Muscle layer of colon (tissue), 2 donors: ENCODE measurements around the gene RUFY4.
"Not testable (repeated sequence)": the region's sequence is repeated elsewhere in the genome, so short reads cannot be mapped to it uniquely, and the experiment has no call there.

ENCODE experiments used
- H3K27ac ChIP-seq: one replicate; pipeline ENCODE4 v1.7.0; 2013; ENCODE audit warnings: low read depth, mild to moderate bottlenecking, low read length, moderate library complexity
- H3K27me3 ChIP-seq, 2 donors: one replicate each; pipeline ENCODE4 v1.7.0; 2013; ENCODE audit warnings: low read length in 2 of 2, mild to moderate bottlenecking in 2 of 2; ENCODE audit not compliant: insufficient read depth in 2 of 2, control insufficient read depth in 1 of 2
- H3K36me3 ChIP-seq: one replicate; pipeline ENCODE4 v1.7.0; 2013; ENCODE audit warnings: mild to moderate bottlenecking, low read length; ENCODE audit not compliant: insufficient read depth
- H3K4me1 ChIP-seq: one replicate; pipeline ENCODE4 v1.7.0; 2013; ENCODE audit warnings: mild to moderate bottlenecking, low read length; ENCODE audit not compliant: insufficient read depth
- H3K4me3 ChIP-seq, 2 donors: one replicate each; pipeline ENCODE4 v1.7.0; 2013; ENCODE audit warnings: low read length in 2 of 2, low read depth in 1 of 2, mild to moderate bottlenecking in 1 of 2, moderate library complexity in 1 of 2
- H3K9ac ChIP-seq: one replicate; pipeline ENCODE4 v1.7.0; 2013; ENCODE audit warnings: low read length
- H3K9me3 ChIP-seq: one replicate; pipeline ENCODE4 v1.7.0; 2013; ENCODE audit warnings: mild to moderate bottlenecking, low read length
- donor health status: abdominal sarcoma.
- donor health status: Adenocarcinoma of cecum.

Gene RUFY4

DNA sequence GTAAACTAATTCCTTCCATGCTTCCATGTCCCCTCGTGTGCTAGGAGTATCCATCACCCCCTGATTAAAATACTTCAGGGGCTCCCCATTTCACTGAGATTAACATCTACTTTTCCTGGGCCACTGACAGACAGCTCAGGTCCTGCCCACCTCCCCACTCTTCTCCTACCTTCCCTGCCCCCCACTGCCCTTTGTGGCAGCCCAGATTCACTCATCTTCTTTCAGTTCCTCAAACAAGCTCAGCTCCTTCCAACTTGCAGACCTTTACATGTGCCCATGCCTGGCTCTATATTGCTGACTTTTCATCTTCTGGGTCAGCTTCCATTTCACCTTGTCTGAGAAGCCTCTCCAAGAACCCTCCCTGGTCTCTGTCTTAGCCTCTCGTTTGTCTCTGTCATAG, 12.0 kb downstream of the RUFY4 start:
- Histone ChIP-seq H3K9ac (no peak overlapping the region), H3K4me3 (no peak overlapping the region), H3K36me3 (no peaks in the 10 kb centered on the region), H3K4me1 (no peaks in the 10 kb centered on the region), H3K9me3 (no peaks in the 10 kb centered on the region), H3K27ac (no peak overlapping the region), H3K27me3 (no peaks in the 10 kb centered on the region)

DNA sequence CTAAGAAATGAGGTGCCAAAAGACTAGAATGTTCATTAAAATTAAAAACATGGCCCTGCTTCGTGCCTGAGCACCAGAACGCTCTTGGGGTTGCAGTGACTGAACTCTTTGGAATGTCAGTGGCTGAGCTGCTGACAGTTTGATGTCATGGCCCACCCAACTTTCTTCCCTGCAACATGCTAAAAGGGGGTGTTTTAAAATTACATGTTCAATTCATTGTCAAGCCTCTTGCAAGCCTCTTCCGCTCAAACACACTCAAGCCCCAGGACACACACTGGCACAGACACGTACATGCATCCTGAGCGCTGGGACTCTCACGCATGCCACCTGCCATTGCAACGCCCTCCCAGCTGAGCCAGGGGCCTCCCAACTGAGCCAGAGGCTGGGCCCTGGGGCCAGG, 12.6 kb downstream of the RUFY4 start:
- no peak overlapping the region for H3K9ac ChIP-seq
- no peak overlapping the region for H3K27ac ChIP-seq
- H3K27me3 ChIP-seq: no peaks in the 10 kb centered on the region
- H3K36me3 ChIP-seq: no peaks in the 10 kb centered on the region
- no peak overlapping the region for H3K4me3 ChIP-seq
- H3K4me1 ChIP-seq: no peaks in the 10 kb centered on the region
- H3K9me3 ChIP-seq: peaks cover 4% of the 10 kb centered on the region

DNA sequence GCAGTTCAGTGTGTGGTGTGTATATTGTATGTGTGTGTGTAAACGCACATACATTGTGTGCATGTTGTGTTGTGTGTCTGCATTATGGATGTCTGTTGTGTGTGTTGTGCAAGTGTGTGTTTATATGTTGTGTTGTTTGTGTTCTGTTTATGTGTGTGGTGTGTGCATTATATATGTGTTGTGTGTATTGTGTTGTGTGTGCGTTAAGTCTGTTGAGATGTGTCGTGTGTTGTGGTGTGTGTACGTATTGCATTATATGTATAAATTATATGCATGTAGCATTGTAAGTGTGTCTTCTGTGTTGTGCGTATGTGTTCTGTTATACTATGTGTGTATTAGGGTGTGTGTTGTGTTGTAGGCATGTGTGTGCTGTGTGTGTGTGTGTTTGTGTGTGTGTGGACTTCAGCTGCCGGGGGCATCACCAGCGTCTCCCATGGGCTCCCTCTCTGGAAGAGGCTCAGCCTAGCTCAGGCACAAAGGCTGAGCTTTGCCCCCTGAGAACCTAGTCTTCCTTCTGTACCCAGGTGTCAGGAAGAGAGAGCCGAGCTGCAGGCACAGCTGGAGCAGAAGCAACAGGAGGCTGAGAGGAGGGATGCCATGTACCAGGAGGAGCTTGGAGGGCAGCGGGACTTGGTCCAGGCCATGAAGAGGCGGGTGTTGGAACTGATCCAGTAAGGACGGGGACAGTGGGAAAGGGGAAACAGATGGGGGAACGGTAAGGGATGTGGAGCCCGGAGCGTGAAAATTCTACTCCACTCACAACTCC, 13.7 kb downstream of the RUFY4 start:
- Histone ChIP-seq H3K27ac (no peak overlapping the region), H3K9ac (no peak overlapping the region)

DNA sequence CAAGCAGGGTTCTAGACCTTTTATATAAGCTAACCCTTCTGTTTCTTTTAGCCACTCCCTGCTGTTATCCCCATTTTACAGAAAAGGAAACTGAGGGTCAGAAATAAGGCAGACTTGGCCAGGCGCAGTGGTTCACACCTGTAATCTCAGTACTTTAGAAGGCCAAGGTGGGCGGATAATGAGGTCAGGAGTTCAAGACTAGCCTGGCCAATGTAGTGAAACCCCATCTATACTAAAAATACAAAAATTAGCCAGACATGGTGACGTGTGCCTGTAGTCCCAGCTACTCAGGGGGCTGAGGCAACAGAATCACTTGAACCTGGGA, 14.3 kb downstream of the RUFY4 start:
- H3K27me3 ChIP-seq: no peaks in the 10 kb centered on the region
- no peak overlapping the region for H3K4me3 ChIP-seq
- H3K4me1 ChIP-seq: no peaks in the 10 kb centered on the region
- H3K36me3 ChIP-seq: no peaks in the 10 kb centered on the region
- H3K27ac ChIP-seq: no peak overlapping the region
- no peak overlapping the region for H3K9ac ChIP-seq
- H3K9me3 ChIP-seq: peaks cover 6% of the 10 kb centered on the region

More for the DNA sequence above, 13.7 kb downstream of the RUFY4 start:
- H3K36me3 ChIP-seq: no peaks in the 10 kb centered on the region
- no peaks in the 10 kb centered on the region for H3K27me3 ChIP-seq
- no peaks in the 10 kb centered on the region for H3K4me1 ChIP-seq
- peaks cover 6% of the 10 kb centered on the region for H3K9me3 ChIP-seq
- no peak overlapping the region for H3K4me3 ChIP-seq

DNA sequence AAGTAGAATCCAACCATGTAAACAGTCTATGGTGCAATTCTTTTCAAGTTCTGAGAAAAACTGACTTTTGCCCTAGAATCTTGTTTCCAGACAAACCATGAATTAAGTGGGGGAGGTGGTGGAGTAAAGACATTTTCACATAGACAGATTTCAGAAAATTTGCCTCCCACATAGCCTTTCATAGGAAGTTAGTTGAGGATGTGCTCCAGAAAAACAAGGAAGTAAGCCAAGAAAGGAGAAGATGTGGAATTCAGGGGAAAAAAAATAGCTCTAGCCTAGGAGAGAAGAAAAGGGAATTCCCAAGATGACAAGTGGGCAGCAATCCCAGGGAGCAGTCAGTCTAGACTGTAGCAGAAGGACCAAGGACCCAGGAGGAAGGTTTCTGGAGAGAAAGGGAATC, 17.4 kb downstream of the RUFY4 start:
- Histone ChIP-seq H3K27me3 (no peaks in the 10 kb centered on the region), H3K4me1 (no peaks in the 10 kb centered on the region), H3K9ac (no peak overlapping the region), H3K9me3 (peaks cover 6% of the 10 kb centered on the region), H3K27ac (no peak overlapping the region), H3K4me3 (no peak overlapping the region), H3K36me3 (no peaks in the 10 kb centered on the region)

DNA sequence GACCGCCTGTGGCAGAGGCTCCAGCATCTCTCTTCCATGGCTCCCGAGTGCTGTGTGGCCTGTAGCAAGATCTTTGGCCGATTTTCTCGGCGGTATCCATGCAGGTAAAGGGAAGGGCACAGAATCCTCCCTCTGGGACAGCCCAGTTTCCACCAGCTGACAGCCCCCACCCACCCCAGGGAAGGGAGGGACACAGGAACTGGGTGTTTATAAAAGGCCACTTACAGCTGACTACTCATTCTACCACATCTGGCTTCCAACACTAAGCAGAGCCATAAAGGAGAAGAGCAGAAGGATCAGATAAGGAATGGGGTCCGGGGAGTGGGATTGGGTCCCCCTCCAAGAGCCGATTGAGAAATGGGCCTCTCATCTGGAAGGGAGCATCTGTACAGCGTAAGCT, 20.2 kb downstream of the RUFY4 start:
- Histone ChIP-seq H3K36me3 (no peaks in the 10 kb centered on the region), H3K4me3 (no peak overlapping the region), H3K27ac (no peak overlapping the region), H3K9me3 (peaks cover 6% of the 10 kb centered on the region), H3K27me3 (no peaks in the 10 kb centered on the region), H3K4me1 (no peaks in the 10 kb centered on the region), H3K9ac (no peak overlapping the region)

DNA sequence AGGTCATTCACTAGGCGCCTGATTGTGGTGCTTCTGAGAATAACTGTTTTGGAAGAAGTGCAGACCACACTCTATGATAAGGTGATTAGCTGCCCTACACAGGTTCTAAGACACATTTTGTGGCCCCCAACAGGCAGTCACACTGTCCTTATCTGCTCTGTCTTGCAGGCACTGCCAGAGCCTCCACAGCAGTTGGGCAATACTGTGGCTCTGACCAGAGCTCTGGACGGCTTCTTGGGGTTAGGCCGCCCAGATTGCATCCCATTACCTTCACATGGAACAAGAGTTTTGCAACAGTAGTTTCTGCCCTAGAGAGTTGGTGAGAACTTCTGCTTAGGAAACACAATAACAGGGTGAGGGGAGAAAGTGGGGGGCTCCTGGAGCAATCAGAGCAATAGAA, 22.7 kb downstream of the RUFY4 start:
- no peak overlapping the region for H3K4me3 ChIP-seq
- no peaks in the 10 kb centered on the region for H3K36me3 ChIP-seq

DNA sequence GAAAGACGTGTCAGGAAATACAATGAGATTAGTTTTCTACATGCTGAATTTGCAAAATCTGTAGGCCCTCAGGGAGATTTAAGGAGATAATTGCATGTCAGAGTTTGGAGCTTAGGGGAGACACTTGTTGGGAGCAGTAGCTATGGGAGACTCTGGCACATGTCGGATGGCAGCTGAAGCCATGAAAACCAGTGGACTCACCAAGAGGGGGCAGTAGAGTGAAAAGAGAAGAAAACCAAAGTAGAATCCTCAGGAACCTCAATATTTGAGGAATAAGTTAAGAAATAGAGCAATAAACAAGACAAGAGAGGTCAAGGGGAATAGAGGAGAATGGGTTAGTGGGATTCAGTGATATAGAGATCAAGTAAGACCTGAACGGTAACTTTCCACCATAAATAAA, 24.8 kb downstream of the RUFY4 start:
- H3K9me3 ChIP-seq: no peaks in the 10 kb centered on the region
- no peaks in the 10 kb centered on the region for H3K27me3 ChIP-seq
- no peaks in the 10 kb centered on the region for H3K36me3 ChIP-seq
- H3K27ac ChIP-seq: no peak overlapping the region
- H3K4me3 ChIP-seq: no peak overlapping the region
- no peaks in the 10 kb centered on the region for H3K4me1 ChIP-seq
- H3K9ac ChIP-seq: no peak overlapping the region

More for the DNA sequence above, 22.7 kb downstream of the RUFY4 start:
- H3K27me3 ChIP-seq: no peaks in the 10 kb centered on the region
- H3K27ac ChIP-seq: no peak overlapping the region
- H3K4me1 ChIP-seq: no peaks in the 10 kb centered on the region
- peaks cover under 1% of the 10 kb centered on the region for H3K9me3 ChIP-seq
- H3K9ac ChIP-seq: no peak overlapping the region

DNA sequence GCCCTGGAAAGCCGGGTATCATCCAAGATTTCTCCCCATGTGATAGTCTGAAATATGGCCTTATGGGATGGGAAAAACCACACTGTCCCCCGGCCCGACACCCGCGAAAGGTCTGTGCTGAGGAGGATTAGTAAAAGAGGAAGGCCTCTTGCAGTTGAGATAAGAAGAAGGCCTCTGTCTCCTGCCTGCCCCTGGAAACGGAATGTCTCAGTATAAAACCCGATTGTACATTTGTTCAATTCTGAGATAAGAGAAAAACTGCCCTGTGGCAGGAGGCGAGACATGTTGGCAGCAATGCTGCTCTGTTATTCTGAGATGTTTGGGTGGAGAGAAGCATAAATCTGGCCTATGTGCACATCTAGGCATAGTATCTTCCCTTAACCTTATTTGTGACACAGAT, 26.8 kb downstream of the RUFY4 start:
- Histone ChIP-seq H3K4me1 (no peaks in the 10 kb centered on the region), H3K4me3 (no peak overlapping the region), H3K9ac (no peak overlapping the region), H3K27me3 (no peaks in the 10 kb centered on the region), H3K27ac (no peak overlapping the region), H3K36me3 (no peaks in the 10 kb centered on the region), H3K9me3 (no peaks in the 10 kb centered on the region)

DNA sequence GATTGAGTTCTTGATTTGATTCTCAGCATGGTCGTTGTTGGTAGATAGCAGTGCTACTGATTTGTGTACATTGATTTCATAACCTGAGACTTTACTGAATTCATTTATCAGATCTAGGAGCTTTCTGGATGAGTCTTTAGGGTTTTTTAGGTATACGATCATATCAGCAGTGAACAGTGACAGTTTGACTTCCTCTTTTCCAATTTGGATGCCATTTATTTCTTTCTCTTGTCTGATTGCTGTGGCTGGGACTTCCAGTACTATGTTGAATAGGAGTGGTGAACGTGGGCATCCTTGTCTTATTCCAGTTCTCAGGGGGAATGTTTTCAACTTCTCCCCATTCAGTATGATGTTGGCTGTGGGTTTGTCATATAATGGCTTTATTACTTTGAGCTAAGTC, 28.9 kb downstream of the RUFY4 start:
- Histone ChIP-seq H3K27ac (no peak overlapping the region), H3K9me3 (no peaks in the 10 kb centered on the region), H3K4me3 (no peak overlapping the region), H3K36me3 (no peaks in the 10 kb centered on the region), H3K4me1 (no peaks in the 10 kb centered on the region), H3K27me3 (no peaks in the 10 kb centered on the region), H3K9ac (no peak overlapping the region)

DNA sequence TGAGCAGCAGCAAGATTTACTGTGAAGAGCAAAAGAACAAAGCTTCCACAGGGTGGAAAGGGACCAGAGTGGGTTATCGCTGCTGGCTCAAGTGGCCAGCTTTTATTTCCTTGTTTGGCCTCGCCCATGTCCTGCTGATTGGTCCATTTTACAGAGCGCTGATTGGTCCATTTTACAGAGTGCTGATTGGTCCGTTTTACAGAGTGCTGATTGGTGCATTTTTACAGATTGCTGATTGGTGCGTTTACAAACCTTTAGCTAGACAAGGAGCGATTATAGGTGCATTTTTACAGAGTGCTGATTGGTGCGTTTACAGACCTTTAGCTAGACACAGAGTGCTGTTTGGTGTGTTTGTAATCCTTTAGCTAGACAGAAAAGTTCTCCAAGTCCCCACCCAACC, 39.8 kb downstream of the RUFY4 start:
- H3K36me3 ChIP-seq, H3K4me3 ChIP-seq, H3K27me3 ChIP-seq, H3K27ac ChIP-seq, H3K4me1 ChIP-seq, H3K9me3 ChIP-seq, H3K9ac ChIP-seq: not testable (repeated sequence)

DNA sequence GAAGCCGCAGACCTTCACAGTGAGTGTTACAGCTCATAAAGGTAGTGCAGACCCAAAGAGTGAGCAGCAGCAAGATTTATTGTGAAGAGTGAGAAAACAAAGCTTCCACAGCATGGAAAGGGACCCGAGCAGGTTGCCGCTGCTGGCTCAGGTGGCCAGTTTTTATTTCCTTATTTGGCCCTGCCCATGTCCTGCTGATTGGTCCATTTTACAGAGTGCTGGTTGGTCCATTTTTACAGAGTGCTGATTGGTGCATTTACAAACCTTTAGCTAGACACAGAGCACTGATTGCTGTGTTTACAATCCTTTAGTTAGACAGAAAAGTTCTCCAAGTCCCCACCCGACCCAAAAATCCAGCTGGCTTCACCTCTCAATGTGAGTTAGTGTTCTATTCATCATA, 52.7 kb downstream of the RUFY4 start:
- not testable (repeated sequence) for H3K4me1 ChIP-seq, H3K27me3 ChIP-seq, H3K9me3 ChIP-seq, H3K27ac ChIP-seq, H3K36me3 ChIP-seq, H3K9ac ChIP-seq, H3K4me3 ChIP-seq
